WTC11 (cell line): ENCODE results near the gene COQ9.
"Not testable (repeated sequence)": the region's sequence is repeated elsewhere in the genome, so short reads cannot be mapped to it uniquely, and the experiment has no call there.

Experiments used
- IRF2 ChIP-seq: sonication (generic); formaldehyde crosslinking; IDR thresholded peaks from 2 replicates; pipeline ENCODE4 v1.8.0; 2022; ENCODE audit warnings: low read depth, missing genetic modification reagents, borderline replicate concordance
- TF ChIP-seq, protein P1 (sequence below): sonication (generic); formaldehyde crosslinking; IDR thresholded peaks from 2 replicates; pipeline ENCODE4 v1.8.0; 2023; ENCODE audit warnings: missing genetic modification reagents, mild to moderate bottlenecking, borderline replicate concordance

DNA sequence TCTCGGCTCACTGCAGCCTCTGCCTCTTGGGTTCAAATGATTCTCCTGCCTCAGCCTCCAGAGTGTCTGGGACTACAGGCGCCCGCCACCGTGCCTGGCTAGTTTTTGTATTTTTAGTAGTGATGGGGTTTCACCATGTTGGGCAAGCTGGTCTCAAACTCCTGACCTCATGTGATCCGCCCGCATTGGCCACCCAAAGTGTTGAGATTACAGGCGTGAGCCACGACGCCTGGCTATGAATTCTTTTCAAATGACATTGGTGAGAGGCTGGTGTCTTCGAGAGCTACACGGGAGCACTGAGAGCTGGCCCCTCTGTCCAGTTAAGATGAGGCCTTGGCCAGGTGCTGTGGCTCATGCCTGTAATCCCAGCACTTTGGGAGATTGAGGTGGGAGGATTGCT, 52.7 kb downstream of the COQ9 start:
- TF ChIP-seq, protein P1, sequence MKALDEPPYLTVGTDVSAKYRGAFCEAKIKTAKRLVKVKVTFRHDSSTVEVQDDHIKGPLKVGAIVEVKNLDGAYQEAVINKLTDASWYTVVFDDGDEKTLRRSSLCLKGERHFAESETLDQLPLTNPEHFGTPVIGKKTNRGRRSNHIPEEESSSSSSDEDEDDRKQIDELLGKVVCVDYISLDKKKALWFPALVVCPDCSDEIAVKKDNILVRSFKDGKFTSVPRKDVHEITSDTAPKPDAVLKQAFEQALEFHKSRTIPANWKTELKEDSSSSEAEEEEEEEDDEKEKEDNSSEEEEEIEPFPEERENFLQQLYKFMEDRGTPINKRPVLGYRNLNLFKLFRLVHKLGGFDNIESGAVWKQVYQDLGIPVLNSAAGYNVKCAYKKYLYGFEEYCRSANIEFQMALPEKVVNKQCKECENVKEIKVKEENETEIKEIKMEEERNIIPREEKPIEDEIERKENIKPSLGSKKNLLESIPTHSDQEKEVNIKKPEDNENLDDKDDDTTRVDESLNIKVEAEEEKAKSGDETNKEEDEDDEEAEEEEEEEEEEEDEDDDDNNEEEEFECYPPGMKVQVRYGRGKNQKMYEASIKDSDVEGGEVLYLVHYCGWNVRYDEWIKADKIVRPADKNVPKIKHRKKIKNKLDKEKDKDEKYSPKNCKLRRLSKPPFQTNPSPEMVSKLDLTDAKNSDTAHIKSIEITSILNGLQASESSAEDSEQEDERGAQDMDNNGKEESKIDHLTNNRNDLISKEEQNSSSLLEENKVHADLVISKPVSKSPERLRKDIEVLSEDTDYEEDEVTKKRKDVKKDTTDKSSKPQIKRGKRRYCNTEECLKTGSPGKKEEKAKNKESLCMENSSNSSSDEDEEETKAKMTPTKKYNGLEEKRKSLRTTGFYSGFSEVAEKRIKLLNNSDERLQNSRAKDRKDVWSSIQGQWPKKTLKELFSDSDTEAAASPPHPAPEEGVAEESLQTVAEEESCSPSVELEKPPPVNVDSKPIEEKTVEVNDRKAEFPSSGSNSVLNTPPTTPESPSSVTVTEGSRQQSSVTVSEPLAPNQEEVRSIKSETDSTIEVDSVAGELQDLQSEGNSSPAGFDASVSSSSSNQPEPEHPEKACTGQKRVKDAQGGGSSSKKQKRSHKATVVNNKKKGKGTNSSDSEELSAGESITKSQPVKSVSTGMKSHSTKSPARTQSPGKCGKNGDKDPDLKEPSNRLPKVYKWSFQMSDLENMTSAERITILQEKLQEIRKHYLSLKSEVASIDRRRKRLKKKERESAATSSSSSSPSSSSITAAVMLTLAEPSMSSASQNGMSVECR: not testable (repeated sequence)
- not testable (repeated sequence) for TF ChIP-seq IRF2 (CRISPR knock-in tag)
